ENCODE measurements around the gene TBC1D22A. TPM values are rescaled to one million over a fixed set of nuclear protein-coding genes. Genes with fewer than 3 reads are reported as not detected.
"Not testable (repeated sequence)": the region's sequence is repeated elsewhere in the genome, so short reads cannot be mapped to it uniquely, and the experiment has no call there.

TBC1D22A gene
- total RNA-seq, 3 donors from 2014 or later: 35.6 to 51.9 (median 41.8) TPM

GRCh38 chr22:46815132-46815531 is 52.7 kb downstream of the TBC1D22A start:
- no peaks in the 10 kb centered on the region for H3K36me3 ChIP-seq (ENCODE audit: low read depth)
- no peak overlapping the region for H3K4me3 ChIP-seq
- no peaks in the 10 kb centered on the region for H3K9me3 ChIP-seq
- DNase-seq (peak in 2 of 3 donors; percentile 53 to 65), ATAC-seq (peak; percentile 91)
- TF ChIP-seq, protein P1, sequence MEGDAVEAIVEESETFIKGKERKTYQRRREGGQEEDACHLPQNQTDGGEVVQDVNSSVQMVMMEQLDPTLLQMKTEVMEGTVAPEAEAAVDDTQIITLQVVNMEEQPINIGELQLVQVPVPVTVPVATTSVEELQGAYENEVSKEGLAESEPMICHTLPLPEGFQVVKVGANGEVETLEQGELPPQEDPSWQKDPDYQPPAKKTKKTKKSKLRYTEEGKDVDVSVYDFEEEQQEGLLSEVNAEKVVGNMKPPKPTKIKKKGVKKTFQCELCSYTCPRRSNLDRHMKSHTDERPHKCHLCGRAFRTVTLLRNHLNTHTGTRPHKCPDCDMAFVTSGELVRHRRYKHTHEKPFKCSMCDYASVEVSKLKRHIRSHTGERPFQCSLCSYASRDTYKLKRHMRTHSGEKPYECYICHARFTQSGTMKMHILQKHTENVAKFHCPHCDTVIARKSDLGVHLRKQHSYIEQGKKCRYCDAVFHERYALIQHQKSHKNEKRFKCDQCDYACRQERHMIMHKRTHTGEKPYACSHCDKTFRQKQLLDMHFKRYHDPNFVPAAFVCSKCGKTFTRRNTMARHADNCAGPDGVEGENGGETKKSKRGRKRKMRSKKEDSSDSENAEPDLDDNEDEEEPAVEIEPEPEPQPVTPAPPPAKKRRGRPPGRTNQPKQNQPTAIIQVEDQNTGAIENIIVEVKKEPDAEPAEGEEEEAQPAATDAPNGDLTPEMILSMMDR (IDR thresholded peaks at IDR 0.05): no peak
- peaks cover 13% of the 10 kb centered on the region for H3K4me1 ChIP-seq (ENCODE audit: low read depth)
- intact Hi-C loops (cut with DNase I, micrococcal nuclease): no loop called here

DNA sequence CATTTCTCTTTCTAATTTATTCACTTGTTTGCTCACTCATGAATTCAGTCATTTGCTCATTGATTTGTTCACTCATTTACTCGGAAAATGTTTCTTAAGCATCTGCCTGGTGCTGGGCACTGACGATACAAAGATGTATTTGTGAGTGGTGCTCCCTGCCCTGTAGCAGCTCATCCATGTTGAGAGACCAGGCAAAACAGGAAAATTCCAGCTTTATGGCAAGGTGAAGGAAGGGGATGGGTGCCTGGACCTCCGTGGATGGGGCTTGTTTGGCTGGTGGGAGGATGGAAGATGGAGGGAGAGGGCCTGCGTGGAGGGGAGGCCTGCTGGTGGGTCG is 53.1 kb downstream of the TBC1D22A start:
- intact Hi-C loops (cut with DNase I, micrococcal nuclease): no loop called here
- H3K9me3 ChIP-seq: no peaks in the 10 kb centered on the region
- ATAC-seq: no peak
- no peak overlapping the region for H3K4me3 ChIP-seq
- TF ChIP-seq, protein P1 (IDR thresholded peaks at IDR 0.05): no peak
- no peaks in the 10 kb centered on the region for H3K36me3 ChIP-seq (ENCODE audit: low read depth)
- DNase-seq: no peak
- H3K4me1 ChIP-seq (ENCODE audit: low read depth): peaks cover 13% of the 10 kb centered on the region

DNA sequence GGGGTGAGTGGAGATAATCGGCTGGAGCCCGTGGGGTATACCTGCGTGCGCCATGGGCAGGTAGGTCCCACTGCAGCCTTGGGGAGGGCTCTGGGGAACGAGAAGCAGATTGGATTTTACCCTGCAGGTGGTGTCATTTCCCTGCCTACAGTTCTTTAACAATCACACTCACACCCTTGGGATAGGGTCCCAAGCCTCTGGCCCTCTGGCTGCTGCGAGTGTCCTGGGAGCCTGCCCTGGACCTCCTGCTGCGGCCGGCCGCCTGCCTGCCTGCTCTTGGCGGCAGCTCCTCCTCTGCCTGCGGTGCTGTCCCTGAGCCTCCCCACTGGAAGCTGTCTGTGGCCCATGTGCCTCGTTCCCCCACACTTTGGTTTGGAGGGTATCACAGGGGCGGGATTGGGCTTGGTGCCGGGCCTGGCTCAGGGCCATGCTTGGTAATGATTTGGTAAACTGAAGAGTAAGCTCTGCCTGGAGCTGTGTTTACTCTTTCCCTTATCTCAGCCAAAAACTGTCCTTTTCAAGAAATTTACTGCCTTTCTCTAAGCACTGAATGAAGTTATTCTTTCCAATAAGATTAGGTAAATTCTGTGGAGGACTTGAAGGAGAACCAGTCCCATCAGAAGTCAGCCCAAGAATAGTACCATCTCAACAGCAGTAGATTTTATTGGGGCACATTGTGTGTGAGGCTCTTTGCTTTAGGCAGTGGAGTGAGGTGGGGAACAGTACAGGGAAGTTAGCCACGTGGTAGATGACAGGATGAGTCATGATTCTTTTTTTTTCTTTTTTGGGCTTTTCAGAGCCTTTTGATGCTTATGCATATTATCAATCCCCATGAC is 53.7 kb downstream of the TBC1D22A start:
- intact Hi-C loops (cut with DNase I, micrococcal nuclease): no loop called here
- TF ChIP-seq, protein P1 (IDR thresholded peaks at IDR 0.05): no peak
- peak in 1 of 3 donors; percentile 55 for DNase-seq
- no peaks in the 10 kb centered on the region for H3K9me3 ChIP-seq
- peak; percentile 59 for ATAC-seq
- H3K4me1 ChIP-seq (ENCODE audit: low read depth): peaks cover 13% of the 10 kb centered on the region
- no peak overlapping the region for H3K4me3 ChIP-seq
- no peaks in the 10 kb centered on the region for H3K36me3 ChIP-seq (ENCODE audit: low read depth)

DNA sequence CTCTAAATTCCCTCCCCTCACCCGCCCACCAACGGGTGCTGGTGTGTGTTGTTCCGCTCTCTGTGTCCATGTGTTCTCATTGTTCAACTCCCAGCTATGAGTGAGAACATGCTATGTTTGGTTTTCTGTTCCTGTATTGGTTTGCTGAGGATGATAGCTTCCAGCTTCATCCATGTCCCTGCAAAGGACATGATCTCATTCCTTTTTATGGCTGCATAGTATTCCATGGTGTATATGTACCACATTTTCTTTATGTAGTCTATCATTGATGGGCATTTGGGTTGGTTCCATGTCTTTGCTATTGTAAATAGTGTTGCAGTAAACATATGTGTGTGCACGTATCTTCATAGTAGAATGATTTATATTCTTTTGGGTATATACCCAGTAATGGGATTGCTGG is 54.9 kb downstream of the TBC1D22A start:
- H3K9me3 ChIP-seq; ATAC-seq; DNase-seq; H3K4me3 ChIP-seq; intact Hi-C loops (cut with DNase I, micrococcal nuclease); H3K36me3 ChIP-seq (ENCODE audit: low read depth): not testable (repeated sequence)
- H3K4me1 ChIP-seq (ENCODE audit: low read depth): peaks cover 13% of the 10 kb centered on the region

- DNase-seq (peak in 1 of 3 donors; percentile 20), ATAC-seq (no peak)
- H3K4me1 ChIP-seq (ENCODE audit: low read depth): no peaks in the 10 kb centered on the region
- no peaks in the 10 kb centered on the region for H3K9me3 ChIP-seq
- H3K4me3 ChIP-seq: no peak overlapping the region
- no peaks in the 10 kb centered on the region for H3K36me3 ChIP-seq (ENCODE audit: low read depth)
- intact Hi-C loops (cut with DNase I, micrococcal nuclease): no loop called here
- TF ChIP-seq, protein P1 (IDR thresholded peaks at IDR 0.05): no peak
Measured at GRCh38 chr22:46823248-46823647, 60.8 kb downstream of the TBC1D22A start.

- Histone ChIP-seq H3K9me3 (no peaks in the 10 kb centered on the region), H3K36me3 (ENCODE audit: low read depth) (no peaks in the 10 kb centered on the region), H3K4me3 (no peak overlapping the region), H3K4me1 (ENCODE audit: low read depth) (no peaks in the 10 kb centered on the region)
- intact Hi-C loops (cut with DNase I, micrococcal nuclease): no loop called here
- TF ChIP-seq, protein P1 (IDR thresholded peaks at IDR 0.05): no peak
- ATAC-seq: no peak
- peak in 1 of 3 donors; percentile 23 for DNase-seq
Measured at GRCh38 chr22:46823654-46824053, 61.2 kb downstream of the TBC1D22A start.
